ENCODE measurements around the gene NPC1L1.

DNA sequence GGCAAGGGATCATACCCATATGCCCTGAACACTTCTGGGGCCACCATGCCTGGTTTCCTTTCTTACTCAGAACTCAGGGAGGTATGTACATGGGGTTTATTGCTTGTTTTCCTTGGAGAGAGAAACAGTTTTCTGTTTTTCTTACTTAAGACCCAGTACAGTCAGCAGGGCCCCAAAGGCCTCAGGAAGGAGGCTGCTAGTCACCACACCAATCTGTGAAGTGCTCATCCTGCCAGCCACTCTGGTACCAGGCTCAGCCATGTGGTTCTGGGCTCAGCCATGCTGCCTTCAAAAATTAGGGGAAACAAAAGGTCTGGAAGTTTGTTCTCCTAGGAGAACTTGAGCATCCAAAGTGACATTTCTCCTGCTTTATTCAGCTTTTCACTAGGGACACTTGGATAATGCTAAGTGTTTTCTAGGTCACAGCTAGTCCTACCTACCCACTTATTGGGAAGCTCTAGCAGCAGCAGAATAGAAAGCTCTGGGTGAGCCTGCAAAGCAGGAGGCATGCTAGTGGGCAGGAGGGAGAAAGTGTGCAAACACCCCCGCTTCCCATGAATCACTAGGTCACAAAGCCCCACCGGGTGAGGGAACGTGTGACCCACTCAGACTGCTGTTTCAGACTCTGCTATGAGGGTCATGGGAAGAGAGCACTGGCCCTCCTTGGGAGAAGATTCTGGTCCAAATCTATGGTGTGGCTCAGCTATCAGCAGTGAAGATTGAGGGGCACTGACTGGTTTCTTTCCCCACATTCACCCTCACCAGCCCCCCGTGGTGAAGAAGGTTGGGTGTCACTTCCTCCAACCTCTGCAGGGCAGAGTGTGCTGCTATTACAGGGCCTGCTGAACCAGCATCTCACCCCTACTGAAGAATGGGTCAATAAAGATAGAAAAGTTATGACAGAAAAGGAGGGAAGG is 74.6 kb downstream of the NPC1L1 start:
- no peak for TF ChIP-seq EZH2 (IDR thresholded peaks at IDR 0.05)
- no peak for TF ChIP-seq POLR2AphosphoS5 (IDR thresholded peaks at IDR 0.05; ENCODE audit: borderline replicate concordance, low read depth, low read length)

Measured in SK-N-MC (cell line).